GM18907 (cell line): ENCODE data around the gene CLTC.
A peak's percentile ranks its signal among the peaks of the same experiment; 100 is the strongest.
"Not testable (repeated sequence)": the region's sequence is repeated elsewhere in the genome, so short reads cannot be mapped to it uniquely, and the experiment has no call there.

ENCODE experiments used
- ATAC-seq: cut with Tn5 transposase; IDR thresholded peaks from one replicate; pipeline ENCODE4 v1.9.1; 2021; ENCODE audit warnings: mild to moderate bottlenecking, moderate library complexity; ENCODE audit not compliant: unreplicated experiment

The CLTC gene

GRCh38 chr17:59633658-59634359, 14.1 kb downstream of the CLTC start:
- no peak for ATAC-seq

- no peak for ATAC-seq
These were observed 15.2 kb downstream of the CLTC start for GRCh38 chr17:59634632-59635541.

DNA sequence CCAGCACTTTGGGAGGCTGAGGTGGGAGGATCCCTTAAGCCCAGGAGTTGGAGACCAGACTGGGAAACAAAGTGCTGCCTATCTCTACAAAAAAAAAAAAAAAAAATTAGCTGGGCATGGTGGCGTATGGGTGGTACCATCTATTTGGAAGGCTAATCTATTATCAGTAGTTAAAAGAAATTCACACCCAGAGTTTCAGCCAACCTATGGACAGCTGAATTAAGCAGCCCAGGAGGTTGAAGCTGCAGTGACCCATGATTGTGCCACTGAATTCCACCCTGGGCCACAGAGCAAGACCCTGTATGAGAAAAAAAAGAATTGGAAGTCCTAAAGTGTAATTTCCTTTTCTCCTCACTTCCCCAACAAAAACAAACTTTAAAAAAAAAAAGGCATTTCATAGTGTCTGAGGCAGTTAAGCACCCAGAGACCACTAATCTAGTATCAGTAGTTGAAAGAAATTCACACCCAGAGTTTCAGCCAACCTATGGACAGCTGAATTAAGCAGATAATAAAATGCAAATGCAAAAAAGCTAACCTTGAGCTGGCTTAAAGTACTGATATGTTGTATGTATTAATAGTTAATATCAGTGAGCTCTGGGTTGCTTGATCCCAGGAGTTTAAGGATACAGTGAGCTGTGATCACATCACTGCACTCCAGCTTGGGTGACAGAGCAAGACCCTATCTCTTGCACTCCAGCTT, 18.1 kb downstream of the CLTC start:
- ATAC-seq = no peak

GRCh38 chr17:59638553-59638952, 18.9 kb downstream of the CLTC start:
- ATAC-seq = no peak

DNA sequence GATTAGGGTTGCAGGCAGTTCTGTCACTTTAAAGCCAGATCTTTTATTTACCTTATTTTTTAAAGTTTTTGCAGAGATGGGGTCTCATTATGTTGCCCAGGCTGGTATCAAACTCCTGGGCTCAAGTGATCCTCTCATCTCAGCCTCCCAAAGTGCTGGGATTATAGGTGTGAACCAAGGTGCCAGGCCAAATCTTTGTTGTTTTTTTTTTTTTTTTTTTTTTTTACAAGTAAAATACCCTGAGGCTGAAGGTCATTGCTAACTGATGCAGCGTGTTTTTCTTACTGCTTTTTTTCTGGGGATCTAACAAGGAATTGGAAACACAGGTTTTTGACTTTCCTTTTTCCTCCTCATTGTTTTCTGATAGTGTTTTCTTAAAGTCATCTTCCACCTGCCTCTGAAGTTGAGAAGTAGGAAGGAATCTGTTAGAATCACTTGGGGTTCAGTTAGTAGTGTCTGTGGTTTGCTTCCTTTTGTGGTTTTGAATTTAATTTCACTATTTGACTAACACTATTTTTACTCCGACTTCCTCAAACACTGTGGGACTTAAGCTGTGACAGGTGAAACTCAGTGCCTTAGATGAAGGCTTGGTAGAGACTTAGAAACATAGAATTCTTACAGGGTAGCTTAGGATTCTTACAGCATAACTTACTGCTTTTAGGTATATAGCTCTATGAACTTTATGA, 22.2 kb downstream of the CLTC start:
- peak; percentile 87 for ATAC-seq

GRCh38 chr17:59642565-59642964, 22.9 kb downstream of the CLTC start:
- no peak for ATAC-seq

GRCh38 chr17:59643159-59644140, 23.8 kb downstream of the CLTC start:
- ATAC-seq = no peak

GRCh38 chr17:59647288-59647687, 27.6 kb downstream of the CLTC start:
- ATAC-seq = no peak

DNA sequence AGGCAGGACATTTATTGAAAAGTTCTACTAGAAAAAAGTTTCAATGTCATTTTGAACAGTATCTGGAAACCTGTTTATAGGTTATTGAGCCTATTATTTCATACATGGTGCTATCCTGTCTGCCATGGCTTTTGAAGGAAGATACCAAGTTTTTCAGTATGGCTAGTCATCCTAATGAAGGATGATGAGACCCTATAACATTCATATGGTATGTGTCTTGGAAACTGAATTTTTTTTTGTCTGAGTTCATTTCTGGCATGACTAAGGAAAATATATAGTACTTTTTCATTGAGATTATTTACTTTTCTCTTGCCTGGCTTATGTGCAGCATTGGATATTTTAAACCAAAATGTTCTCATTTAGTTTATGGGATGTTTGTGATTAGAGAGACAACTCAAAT, 30.2 kb downstream of the CLTC start:
- ATAC-seq = no peak

DNA sequence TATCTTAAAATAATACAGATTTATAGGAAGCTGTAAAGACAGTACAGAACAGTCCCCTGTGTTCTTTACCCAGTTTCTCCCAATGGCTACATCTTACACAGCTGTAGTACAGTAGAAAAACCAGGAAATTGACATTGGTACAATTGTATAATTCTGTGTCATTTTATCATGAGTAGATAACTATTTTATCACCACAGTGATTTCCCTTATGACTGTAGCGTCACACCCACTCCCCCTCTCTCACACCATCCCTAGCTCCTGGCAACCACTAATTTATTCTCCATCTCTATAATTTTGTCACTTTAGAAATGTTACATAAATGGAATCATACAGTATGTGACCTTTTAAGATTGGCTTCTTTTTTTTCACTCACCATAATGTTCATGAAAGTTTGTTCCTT, 30.9 kb downstream of the CLTC start:
- no peak for ATAC-seq

- ATAC-seq = no peak
These were observed 31.7 kb downstream of the CLTC start for GRCh38 chr17:59651346-59651745.

- ATAC-seq = no peak
These were observed 32.4 kb downstream of the CLTC start for GRCh38 chr17:59652119-59652518.

- ATAC-seq = not testable (repeated sequence)
These were observed 36.9 kb downstream of the CLTC start for GRCh38 chr17:59656624-59657023.

GRCh38 chr17:59666235-59666634, 46.5 kb downstream of the CLTC start:
- ATAC-seq = no peak

GRCh38 chr17:59668816-59669215, 49.1 kb downstream of the CLTC start:
- no peak for ATAC-seq

- ATAC-seq = peak; percentile 61
These were observed 49.7 kb downstream of the CLTC start for GRCh38 chr17:59669411-59669810.

GRCh38 chr17:59669944-59670343, 50.2 kb downstream of the CLTC start:
- ATAC-seq = no peak

- ATAC-seq = no peak
These were observed 51.7 kb downstream of the CLTC start for GRCh38 chr17:59671386-59671785.

DNA sequence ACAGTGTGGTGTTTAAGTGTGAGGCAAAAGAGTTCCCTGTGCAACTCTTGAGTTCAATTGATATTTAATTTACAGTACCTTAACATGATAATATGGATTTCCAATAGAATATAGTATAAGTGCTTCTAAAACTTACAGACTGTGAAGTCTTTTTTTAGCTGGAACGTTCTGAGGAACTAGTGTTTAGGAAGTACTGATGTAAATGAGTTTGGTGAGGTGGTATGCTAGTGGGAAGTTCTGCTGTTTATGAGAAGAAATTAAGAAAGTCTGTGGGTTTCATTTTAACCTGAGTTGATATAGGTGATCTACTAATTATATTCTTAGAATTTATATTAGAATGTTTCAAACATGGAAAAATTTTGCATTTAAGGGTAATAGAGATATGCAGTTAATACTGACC, 55.5 kb downstream of the CLTC start:
- no peak for ATAC-seq

- ATAC-seq = no peak
These were observed 57.0 kb downstream of the CLTC start for GRCh38 chr17:59676716-59677115.
